Esophagus muscularis mucosa (tissue), 4 donors: Measurements from ENCODE around the gene LRRC3. TPM values are rescaled to one million over a fixed set of nuclear protein-coding genes. Genes with fewer than 3 reads are reported as not detected.

Experiments
- DNase-seq: peaks from one replicate; pipeline ENCODE4 v3.0.0-alpha.2; 2017; ENCODE audit errors: extremely low spot score
- H3K27ac ChIP-seq, 4 donors: fragments of 200-600 bp; sonication (generic); replicated peaks in 1 of 4; 1 replicate in 3 of 4; 2 replicates in 1 of 4; pipeline ENCODE4 v1.5.1; 2016 to 2019; ENCODE audit warnings: mild to moderate bottlenecking in 1 of 4
- H3K27me3 ChIP-seq, 4 donors: fragments of 200-600 bp; sonication (generic); one replicate each; pipeline versions ENCODE4 v1.5.1 to v1.6.0; 2016 to 2019
- H3K36me3 ChIP-seq, 4 donors: fragments of 200-600 bp; sonication (generic); one replicate each; pipeline ENCODE4 v1.5.1; 2016 to 2019
- H3K4me1 ChIP-seq, 4 donors: fragments of 200-600 bp; sonication (generic); one replicate each; pipeline ENCODE4 v1.5.1; 2016 to 2019
- H3K4me3 ChIP-seq, 4 donors: fragments of 200-600 bp; sonication (generic); 1 replicate in 2 of 4; 2 replicates in 2 of 4; pipeline ENCODE4 v1.5.1; 2016 to 2019; ENCODE audit warnings: mild to moderate bottlenecking in 4 of 4, moderate library complexity in 1 of 4
- H3K9me3 ChIP-seq, 4 donors: fragments of 200-600 bp; sonication (generic); 1 replicate in 3 of 4; 2 replicates in 1 of 4; pipeline ENCODE4 v1.5.1; 2016 to 2019
- EP300 ChIP-seq: sonication (generic); formaldehyde crosslinking; IDR thresholded peaks from one replicate; pipeline ENCODE4 v1.6.1; 2017; ENCODE audit warnings: antibody characterized with exemption
- POLR2A ChIP-seq: fragments of 450-650 bp; IDR thresholded peaks from one replicate; pipeline ENCODE4 v1.6.1; 2017; ENCODE audit warnings: antibody characterized with exemption, moderate library complexity, mild to moderate bottlenecking, low read depth
- POLR2AphosphoS5 ChIP-seq, 2 donors: sonication (generic); formaldehyde crosslinking; IDR thresholded peaks; one replicate each; pipeline ENCODE4 v1.6.1; 2017; ENCODE audit warnings: antibody characterized with exemption in 2 of 2
- whole genome bisulfite sequencing: methylation state at CpG from one replicate; pipeline ENCODE4 v1.1.5; 2018; 5-methylcytosine and 5-hydroxymethylcytosine counted together
- intact Hi-C: fragments of 100-400 bp; cut with DNase I; formaldehyde crosslinking; loops from one replicate; pipeline ENCODE4 v1.15.1; 2023
- total RNA-seq, 4 donors: library from RNA; depleted of rRNA; stranded (reverse); fragments of >200 nt; gene quantifications; one replicate each; pipeline versions ENCODE4 v1.1.0 to v1.2.1, GENCODE V29; 2016
- TF ChIP-seq, protein P1 (sequence below), 3 experiments: fragments of 200-600 bp in 2 of 3; fragments of 450-650 bp in 1 of 3; sonication (generic) in 2 of 3; IDR thresholded peaks; one replicate each; pipeline ENCODE4 v1.5.1; 2017 to 2019; ENCODE audit warnings: antibody characterized with exemption in 3 of 3, mild to moderate bottlenecking in 2 of 3, moderate library complexity in 1 of 3

Gene LRRC3
- total RNA-seq, 4 donors from 2014 or later: 3.3 to 6.6 (median 5.3) TPM

GRCh38 chr21:44420416-44421205 lies 34.7 kb upstream of the LRRC3 start:
- no peak overlapping the region for H3K27ac ChIP-seq
- WGBS: 84% methylated on average over 11 of the region's 14 CpGs
- intact Hi-C loops: no loop called here
- no peak overlapping the region for H3K4me3 ChIP-seq
- no peaks in the 10 kb centered on the region for H3K4me1 ChIP-seq
- TF ChIP-seq POLR2A (no peak), POLR2AphosphoS5 (IDR thresholded peaks at IDR 0.05) (no peak), EP300 (no peak)
- TF ChIP-seq, protein P1, sequence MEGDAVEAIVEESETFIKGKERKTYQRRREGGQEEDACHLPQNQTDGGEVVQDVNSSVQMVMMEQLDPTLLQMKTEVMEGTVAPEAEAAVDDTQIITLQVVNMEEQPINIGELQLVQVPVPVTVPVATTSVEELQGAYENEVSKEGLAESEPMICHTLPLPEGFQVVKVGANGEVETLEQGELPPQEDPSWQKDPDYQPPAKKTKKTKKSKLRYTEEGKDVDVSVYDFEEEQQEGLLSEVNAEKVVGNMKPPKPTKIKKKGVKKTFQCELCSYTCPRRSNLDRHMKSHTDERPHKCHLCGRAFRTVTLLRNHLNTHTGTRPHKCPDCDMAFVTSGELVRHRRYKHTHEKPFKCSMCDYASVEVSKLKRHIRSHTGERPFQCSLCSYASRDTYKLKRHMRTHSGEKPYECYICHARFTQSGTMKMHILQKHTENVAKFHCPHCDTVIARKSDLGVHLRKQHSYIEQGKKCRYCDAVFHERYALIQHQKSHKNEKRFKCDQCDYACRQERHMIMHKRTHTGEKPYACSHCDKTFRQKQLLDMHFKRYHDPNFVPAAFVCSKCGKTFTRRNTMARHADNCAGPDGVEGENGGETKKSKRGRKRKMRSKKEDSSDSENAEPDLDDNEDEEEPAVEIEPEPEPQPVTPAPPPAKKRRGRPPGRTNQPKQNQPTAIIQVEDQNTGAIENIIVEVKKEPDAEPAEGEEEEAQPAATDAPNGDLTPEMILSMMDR (IDR thresholded peaks at IDR 0.05): no peak
- H3K27me3 ChIP-seq: peaks cover 0 to 50% (median 1%) of the 10 kb centered on the region in 4 donors
- no peaks in the 10 kb centered on the region for H3K36me3 ChIP-seq
- DNase-seq: no peak
- no peaks in the 10 kb centered on the region for H3K9me3 ChIP-seq

- peaks cover 0 to 53% (median 1%) of the 10 kb centered on the region in 4 donors for H3K27me3 ChIP-seq
- no peaks in the 10 kb centered on the region for H3K36me3 ChIP-seq
- no peaks in the 10 kb centered on the region for H3K4me1 ChIP-seq
- DNase-seq: no peak
- TF ChIP-seq POLR2AphosphoS5 (IDR thresholded peaks at IDR 0.05): no peak
- TF ChIP-seq, protein P1 (IDR thresholded peaks at IDR 0.05): no peak
- TF ChIP-seq EP300: no peak
- no peak for TF ChIP-seq POLR2A
- no peak overlapping the region for H3K27ac ChIP-seq
- WGBS: 80% methylated on average over 23 of the region's 26 CpGs
- no peaks in the 10 kb centered on the region for H3K9me3 ChIP-seq
- intact Hi-C loops: no loop called here
- H3K4me3 ChIP-seq: no peak overlapping the region
Observed at GRCh38 chr21:44421901-44422840, 33.1 kb upstream of the LRRC3 start.

DNA sequence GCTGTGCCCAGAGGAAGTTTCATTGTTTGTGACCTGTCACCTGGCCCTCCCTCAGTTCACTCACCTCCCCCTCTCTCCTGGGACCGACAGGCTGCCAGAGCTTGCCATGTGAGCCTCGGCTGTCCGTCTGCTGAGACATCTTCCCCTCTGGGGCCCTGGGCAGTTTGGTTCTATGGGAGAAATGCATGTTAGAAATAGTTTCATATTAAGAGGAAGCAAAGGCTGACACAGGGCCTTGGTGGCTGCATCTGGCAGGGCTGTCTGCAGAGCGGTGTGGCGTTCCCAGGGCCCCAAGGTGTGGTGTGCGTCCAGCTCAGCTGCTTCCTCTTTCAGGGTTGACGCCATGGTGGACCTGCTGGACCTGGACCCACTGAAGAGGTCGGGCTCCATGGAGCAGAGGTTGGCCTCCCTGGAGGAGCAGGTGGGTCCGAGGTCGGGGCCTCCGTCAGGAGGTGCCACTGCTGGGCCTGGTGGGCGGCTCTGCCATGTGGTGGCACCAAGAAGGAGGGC lies 31.9 kb upstream of the LRRC3 start:
- Histone ChIP-seq H3K27me3 (peaks cover 0 to 47% (median 1%) of the 10 kb centered on the region in 4 donors), H3K4me3 (no peak overlapping the region), H3K27ac (no peak overlapping the region), H3K9me3 (no peaks in the 10 kb centered on the region), H3K4me1 (no peaks in the 10 kb centered on the region), H3K36me3 (no peaks in the 10 kb centered on the region)
- 82% methylated on average over 11 of the region's 12 CpGs for WGBS
- intact Hi-C loops: no loop called here
- TF ChIP-seq EP300: no peak
- no peak for DNase-seq

DNA sequence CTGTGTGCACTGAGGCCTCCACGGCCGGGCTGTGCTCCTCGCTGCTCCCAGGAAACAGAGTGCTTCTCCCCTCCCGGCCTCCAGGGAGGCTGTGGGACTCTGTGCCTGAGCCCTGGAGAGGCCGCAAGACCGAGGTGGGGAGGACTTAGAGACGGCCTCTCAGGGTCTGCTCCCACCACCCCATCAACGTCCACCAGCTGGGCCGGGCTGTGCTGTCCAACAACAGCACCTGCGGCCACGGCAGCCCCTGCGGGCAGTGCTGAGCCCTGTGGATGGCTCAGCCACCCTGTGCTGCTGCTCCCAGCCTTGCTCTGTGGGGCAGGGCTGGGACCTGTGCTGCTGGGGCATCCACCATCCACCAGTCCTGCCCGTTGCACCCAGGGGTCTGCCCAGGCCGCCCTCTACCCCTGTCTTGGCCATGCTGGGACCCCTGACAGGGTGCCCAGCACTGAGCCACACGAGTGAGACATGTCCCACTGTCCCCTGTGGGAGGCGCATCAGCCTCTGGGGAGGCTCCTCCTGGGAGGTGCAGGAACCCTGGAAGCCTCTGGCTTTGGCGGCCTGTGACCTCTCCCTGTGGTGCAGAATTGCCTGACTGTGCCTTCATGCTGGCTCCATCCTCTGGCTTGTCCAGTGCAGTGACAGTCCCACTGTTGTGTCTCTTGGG lies 31.2 kb upstream of the LRRC3 start:
- TF ChIP-seq POLR2AphosphoS5 (IDR thresholded peaks at IDR 0.05) (no peak), POLR2A (no peak), EP300 (no peak)
- TF ChIP-seq, protein P1 (IDR thresholded peaks at IDR 0.05): no peak
- 85% methylated on average over 10 of the region's 17 CpGs for WGBS
- DNase-seq: no peak

More for the DNA sequence above, 31.2 kb upstream of the LRRC3 start:
- Histone ChIP-seq H3K36me3 (no peaks in the 10 kb centered on the region), H3K27ac (no peak overlapping the region), H3K27me3 (peaks cover 0 to 40% (median 1%) of the 10 kb centered on the region in 4 donors), H3K4me3 (no peak overlapping the region), H3K4me1 (no peaks in the 10 kb centered on the region), H3K9me3 (no peaks in the 10 kb centered on the region)
- intact Hi-C loops: no loop called here
